Bladder microvascular endothelial cell (primary cell): ENCODE measurements around the gene PALM3. TPM values are rescaled to one million over a fixed set of nuclear protein-coding genes. Genes with fewer than 3 reads are reported as not detected.

ENCODE experiments used
- total RNA-seq: library from RNA; depleted of rRNA; stranded (reverse); fragments of >200 nt; gene quantifications from 2 replicates; pipeline ENCODE4 v1.2.3, GENCODE V29; 2014

PALM3 gene, protein sequence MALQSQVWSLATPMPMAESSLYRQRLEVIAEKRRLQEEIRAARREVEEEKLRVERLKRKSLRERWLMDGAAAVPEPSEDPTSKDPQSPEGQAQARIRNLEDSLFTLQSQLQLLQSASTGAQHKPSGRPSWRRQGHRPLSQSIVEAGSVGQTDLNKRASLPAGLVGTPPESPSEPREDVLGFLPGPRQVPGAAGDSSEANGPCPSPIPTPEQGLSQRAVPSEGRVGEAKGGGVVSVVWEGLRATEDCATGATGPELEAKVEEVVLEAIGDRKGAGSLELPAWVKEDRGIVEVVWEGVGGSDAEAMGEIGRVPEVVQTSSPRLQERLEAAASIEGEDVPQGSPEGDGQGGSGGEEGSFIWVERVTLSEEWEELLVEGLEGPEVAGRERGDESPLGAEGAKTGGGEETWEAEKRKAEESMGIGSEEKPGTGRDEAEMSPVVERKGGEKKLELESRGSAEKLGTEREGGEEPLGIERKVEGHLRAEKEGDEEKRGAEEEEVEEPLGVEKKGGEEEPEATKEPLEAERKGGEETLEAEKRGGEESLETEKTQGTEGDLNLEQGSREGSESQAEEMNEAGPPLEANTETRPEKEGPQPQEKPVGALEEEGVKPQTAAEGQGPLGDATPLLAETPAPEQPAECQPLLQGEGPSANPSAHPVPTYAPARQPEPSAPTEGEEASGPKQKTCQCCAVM
- not detected in 2 replicates for total RNA-seq

DNA sequence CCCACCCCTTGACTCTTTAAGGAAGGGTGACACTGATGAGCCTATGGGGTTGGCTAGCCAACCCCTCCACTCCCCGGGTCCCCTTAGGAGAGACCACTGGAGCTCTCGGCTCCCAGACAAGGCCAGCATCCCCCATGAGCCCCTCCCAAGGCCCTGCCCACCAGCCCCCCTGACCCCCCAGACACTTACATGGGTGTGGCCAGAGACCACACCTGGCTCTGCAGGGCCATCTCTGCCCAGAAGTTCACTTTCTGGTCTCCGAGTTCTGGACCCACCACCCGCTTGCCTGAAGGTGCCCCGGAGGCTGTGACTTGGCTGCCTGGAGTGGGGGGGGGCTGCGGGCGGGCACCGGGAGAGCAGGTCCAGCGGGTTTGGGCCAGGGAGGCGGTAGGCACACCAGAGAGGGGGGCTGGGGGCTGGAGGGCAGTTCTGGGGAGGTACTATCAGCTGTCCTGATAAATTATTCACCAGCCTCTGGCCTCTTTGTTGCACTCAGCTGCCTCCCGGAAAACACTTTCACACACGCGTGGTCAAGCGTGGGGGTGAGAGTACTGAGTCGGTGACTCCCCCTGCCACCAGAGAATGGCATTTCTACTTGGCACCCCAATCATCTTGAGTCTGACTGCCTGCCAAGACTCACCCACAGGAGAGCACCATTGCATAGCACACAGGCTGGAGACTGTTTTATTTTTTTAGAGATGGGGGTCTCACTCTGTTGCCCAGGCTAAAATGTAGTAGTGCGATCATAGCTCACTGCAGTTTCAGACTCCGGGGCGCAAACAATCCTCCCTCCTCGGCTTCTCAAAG is at the start of gene PALM3:
Gene PALM3 (minus strand): TSS at position 326 of the 807 bp plus-strand sequence. CDS start 96 bp downstream, at position 230.

DNA sequence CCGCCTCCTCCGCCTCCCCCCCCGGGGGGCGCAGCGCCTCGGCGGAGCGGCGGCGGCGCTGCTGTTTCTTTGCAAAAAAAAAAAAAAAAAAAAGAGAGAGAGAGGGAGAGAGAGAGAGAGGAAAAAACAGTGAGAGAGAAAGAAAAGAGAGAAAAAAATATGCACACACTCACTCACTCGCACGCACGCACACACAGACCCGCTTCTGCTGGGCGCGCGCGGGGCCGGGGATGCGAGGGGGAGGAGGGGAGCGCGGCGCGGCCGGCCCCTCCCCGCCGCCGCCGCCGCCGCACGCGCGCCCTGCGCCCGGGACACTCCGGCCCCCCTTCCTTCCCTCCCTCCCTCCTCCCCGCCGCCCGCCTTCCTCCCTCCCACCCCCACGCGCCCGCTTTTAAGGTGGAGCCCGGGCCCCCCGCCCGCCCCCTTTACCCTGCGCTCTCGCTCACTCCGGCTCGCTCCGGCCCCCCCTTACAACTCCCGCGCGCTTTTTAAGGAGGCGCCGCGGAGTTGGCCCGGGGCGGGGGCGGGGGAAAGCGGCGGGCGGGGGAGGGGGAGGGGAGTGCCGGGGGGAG is 28.7 kb upstream of the PALM3 start, which contains the start of gene SAMD1:
Gene SAMD1 (minus strand): TSS at position 243 of the 572 bp plus-strand sequence.

DNA sequence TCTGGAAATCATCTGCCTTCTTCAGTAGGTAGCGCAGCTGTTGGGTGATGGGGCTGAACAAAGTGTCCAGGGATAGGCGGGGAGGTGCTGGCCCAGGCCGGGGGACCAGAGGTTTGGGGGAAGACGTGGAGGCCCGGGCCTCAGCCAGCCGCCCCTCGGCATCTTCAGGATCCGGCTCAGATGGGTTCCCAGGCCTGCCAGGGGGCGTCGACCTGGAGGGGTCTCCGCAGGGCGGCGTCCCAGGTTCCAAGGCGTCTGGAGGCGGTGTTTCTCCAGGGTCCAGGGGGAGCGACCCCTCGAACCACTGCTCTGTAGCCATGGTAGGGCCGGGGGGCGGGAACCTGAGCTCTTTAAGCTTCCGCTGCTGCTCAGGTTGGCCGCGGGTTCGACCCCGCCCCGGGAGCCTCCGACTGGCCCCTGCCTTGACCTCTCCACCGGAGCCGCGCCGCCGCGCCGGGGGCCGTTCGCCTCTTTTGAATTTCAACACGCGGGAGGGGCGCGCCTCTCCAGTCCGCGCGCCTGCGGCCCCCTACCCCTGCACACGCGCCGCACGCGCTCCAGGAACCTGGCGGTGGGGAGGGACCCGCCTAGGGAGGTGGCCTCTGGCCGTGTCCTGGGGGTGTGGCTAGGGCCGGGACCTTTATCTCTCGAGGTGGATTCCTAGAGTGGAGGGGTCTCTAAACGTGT is 23.6 kb upstream of the PALM3 start, which contains the start of gene C19orf67:
Gene C19orf67 (minus strand): TSS at position 475 of the 687 bp plus-strand sequence. CDS start 156 bp downstream, at position 319.

DNA sequence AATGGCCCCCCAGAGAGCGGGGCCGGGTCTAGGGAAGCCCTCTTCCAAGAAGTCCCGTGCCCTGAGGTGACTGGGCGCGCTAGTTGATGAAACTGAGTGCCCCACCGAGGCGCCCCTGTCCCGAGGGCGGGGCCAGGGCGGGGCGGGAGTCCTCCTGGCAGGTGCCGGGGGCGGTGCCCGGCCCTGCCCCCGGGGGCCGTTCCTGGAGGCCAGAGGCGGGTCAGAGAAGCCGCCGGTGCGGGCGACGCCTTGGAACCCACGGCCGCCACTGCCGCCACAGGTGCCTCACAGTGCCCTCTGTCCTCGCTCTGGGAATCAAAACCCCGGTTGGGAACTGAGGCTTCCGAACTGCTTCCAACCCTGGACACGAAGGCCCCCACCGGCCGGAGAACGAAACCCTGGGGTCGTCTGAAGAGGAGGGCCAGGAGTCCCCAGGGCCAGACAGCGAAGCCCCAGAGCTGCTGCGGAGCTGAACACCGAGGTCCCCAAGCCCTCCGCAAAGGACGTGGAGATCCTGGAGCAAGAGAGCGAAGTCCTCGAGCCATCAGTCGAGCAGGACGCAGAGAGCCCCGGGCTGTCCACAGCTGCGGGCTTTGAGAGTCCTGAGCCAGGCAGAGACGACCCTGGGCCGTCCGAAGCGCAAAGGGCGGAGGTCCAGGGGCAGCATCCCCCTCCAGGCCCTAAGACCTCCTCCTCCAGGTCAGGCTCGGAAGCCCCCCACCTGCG is 10.8 kb upstream of the PALM3 start, which contains the start of gene MISP3:
Gene MISP3 (plus strand): TSS at position 252 of the 726 bp plus-strand sequence. CDS start 524 bp downstream, outside the sequence.

DNA sequence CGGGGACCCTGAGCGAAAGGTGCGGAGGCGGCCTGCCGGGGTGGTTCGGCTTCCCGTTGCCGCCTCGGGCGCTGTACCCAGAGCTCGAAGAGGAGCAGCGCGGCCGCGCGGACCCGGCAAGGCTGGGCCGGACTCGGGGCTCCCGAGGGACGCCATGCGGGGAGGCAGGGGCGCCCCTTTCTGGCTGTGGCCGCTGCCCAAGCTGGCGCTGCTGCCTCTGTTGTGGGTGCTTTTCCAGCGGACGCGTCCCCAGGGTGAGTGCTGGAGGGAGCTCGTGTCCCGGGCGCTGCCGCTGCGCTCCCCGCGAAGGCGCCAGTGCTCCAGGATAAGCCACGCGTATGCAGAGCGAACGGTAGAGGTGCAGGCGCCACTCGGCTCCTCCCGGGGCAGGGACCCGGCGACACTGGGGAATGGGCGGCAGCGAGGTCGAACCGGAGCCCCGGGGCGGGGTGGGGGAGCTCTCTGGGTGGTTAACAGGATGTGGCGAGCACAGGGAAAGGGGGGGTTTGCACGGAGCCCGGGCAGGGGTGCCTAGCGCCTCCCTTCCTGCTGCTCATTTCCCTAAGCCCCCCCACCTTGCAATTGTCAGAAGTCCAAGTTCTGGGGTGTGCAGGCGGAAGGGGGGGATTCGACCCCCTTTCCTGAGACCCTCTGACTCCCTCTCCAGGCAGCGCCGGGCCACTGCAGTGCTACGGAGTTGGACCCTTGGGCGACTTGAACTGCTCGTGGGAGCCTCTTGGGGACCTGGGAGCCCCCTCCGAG is 30.0 kb downstream of the PALM3 start, which contains the start of gene IL27RA:
Gene IL27RA (plus strand): TSS at position 44 of the 762 bp plus-strand sequence. CDS start 111 bp downstream, at position 155.

DNA sequence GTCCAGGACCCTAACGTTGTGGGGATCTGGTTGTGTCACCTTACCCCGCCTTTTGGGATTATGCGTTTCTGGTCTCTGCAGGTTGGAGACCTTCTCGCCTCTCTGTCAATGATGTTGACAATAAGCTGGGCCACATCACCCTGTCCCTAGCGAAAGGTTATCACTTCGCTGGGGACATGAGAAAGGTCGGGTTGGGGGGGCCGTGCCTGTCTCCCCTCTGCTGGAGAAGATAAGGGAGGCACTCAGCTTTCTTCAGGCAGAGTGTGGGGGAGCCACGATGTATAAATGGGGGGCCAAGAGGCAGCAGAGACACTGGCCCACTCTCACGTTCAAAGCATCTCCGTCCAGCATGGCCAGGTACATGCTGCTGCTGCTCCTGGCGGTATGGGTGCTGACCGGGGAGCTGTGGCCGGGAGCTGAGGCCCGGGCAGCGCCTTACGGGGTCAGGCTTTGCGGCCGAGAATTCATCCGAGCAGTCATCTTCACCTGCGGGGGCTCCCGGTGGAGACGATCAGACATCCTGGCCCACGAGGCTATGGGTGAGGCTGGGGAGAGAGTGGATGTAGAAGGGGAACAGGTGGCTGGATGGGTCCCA is 33.9 kb downstream of the PALM3 start, which contains the start of gene RLN3:
Gene RLN3 (plus strand): TSS at position 293 of the 595 bp plus-strand sequence. CDS start 57 bp downstream, at position 350.

DNA sequence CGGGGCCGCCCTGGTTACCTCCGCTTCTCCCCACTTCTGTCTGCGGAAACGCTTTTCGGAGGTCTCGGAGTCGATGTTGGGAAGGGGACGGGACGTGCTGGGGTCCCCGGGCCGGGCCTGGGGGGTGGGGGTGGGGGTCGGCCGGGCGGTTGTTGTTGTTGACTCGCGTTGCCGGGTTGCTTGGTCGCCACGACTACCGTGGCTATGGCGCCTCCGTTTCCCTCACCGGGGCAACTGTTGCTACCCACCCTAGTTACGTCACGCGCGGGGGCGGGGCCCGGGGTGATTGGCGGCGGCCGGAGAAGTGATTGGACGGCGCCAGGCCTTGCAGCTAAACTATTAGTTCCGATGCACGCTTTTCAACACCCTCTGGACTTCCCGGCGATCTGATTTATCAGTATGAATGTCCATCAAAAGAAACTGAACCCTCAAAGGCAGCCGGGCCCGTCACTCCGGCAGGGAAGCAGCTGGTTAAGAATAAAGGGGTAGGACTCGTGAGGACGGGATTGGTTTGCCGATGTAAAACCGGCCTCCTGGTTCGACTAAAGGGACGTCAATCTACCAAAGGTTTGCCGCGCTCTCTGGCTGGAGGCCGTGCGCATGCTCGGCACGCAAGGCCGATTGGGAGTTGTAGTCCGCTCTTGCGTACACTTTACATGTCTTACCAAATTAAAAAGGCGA is 55.7 kb downstream of the PALM3 start, which contains the start of gene RFX1:
Gene RFX1 (minus strand): TSS at position 236 of the 681 bp plus-strand sequence. CDS start 12,477 bp downstream, outside the sequence.

Other genes starting within 250 kb of the PALM3 start
- 0.94 TPM in 1 of 2 replicates, not detected in the other for gene NANOS3, start 184.9 kb downstream of the PALM3 start, total RNA-seq
- 0.63 and 0.97 TPM in 2 replicates for gene BRME1, start 156.0 kb downstream of the PALM3 start, total RNA-seq
- gene CC2D1A, start 155.9 kb downstream of the PALM3 start, total RNA-seq, result 6.3 and 10.1 TPM in 2 replicates
- gene PODNL1, start 123.7 kb downstream of the PALM3 start, total RNA-seq, result 0.13 and 0.16 TPM in 2 replicates
- 11.3 and 15.8 TPM in 2 replicates for gene DCAF15, start 109.6 kb downstream of the PALM3 start, total RNA-seq
- 1.6 and 6.4 TPM in 2 replicates for gene RFX1, start 55.8 kb downstream of the PALM3 start, total RNA-seq
- gene RLN3, start 33.9 kb downstream of the PALM3 start, total RNA-seq, result not detected in 2 replicates
- 4.2 and 7.8 TPM in 2 replicates for gene IL27RA, start 30.3 kb downstream of the PALM3 start, total RNA-seq
- gene MISP3, start 10.7 kb upstream of the PALM3 start, total RNA-seq, result 0.16 and 0.19 TPM in 2 replicates
- gene C19orf67, start 23.7 kb upstream of the PALM3 start, total RNA-seq, result not detected in 2 replicates
- gene SAMD1, start 28.7 kb upstream of the PALM3 start, total RNA-seq, result 13.8 and 20.6 TPM in 2 replicates
- 36.1 and 76.5 TPM in 2 replicates for gene PRKACA, start 55.7 kb upstream of the PALM3 start, total RNA-seq
- 12.7 and 18.3 TPM in 2 replicates for gene ASF1B, start 74.5 kb upstream of the PALM3 start, total RNA-seq
- 0.65 and 10.7 TPM in 2 replicates for gene ADGRL1, start 144.1 kb upstream of the PALM3 start, total RNA-seq